ENCODE data around the gene ACTL10. TPM values are rescaled to one million over a fixed set of nuclear protein-coding genes. Genes with fewer than 3 reads are reported as not detected.
"Not testable (repeated sequence)": the region's sequence is repeated elsewhere in the genome, so short reads cannot be mapped to it uniquely, and the experiment has no call there.

ACTL10 gene
- total RNA-seq, 1 donor from 2014 or later = 26.3 TPM

- Histone ChIP-seq H3K27ac (peak overlapping the region; percentile 90 to 93), H3K9me3 (no peaks in the 10 kb centered on the region), H3K27me3 (no peaks in the 10 kb centered on the region), H3K4me1 (peaks cover 11 to 25% of the 10 kb centered on the region in 2 donors), H3K4me3 (no peak overlapping the region), H3K36me3 (no peaks in the 10 kb centered on the region)
- TF ChIP-seq, protein P1, sequence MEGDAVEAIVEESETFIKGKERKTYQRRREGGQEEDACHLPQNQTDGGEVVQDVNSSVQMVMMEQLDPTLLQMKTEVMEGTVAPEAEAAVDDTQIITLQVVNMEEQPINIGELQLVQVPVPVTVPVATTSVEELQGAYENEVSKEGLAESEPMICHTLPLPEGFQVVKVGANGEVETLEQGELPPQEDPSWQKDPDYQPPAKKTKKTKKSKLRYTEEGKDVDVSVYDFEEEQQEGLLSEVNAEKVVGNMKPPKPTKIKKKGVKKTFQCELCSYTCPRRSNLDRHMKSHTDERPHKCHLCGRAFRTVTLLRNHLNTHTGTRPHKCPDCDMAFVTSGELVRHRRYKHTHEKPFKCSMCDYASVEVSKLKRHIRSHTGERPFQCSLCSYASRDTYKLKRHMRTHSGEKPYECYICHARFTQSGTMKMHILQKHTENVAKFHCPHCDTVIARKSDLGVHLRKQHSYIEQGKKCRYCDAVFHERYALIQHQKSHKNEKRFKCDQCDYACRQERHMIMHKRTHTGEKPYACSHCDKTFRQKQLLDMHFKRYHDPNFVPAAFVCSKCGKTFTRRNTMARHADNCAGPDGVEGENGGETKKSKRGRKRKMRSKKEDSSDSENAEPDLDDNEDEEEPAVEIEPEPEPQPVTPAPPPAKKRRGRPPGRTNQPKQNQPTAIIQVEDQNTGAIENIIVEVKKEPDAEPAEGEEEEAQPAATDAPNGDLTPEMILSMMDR (IDR thresholded peaks at IDR 0.05) = no peak
- no peak for DNase-seq (ENCODE audit: low spot score in 2 of 2)
- intact Hi-C loops (cut with DNase I) = no loop called here
These were observed 27.2 kb downstream of the ACTL10 start for GRCh38 chr20:33693741-33694638.

- peaks cover 11 to 25% of the 10 kb centered on the region in 2 donors for H3K4me1 ChIP-seq
- no peaks in the 10 kb centered on the region for H3K36me3 ChIP-seq
- intact Hi-C loops (cut with DNase I) = no loop called here
- DNase-seq (ENCODE audit: low spot score in 2 of 2) = no peak
- H3K9me3 ChIP-seq = no peaks in the 10 kb centered on the region
- no peak overlapping the region for H3K4me3 ChIP-seq
- no peaks in the 10 kb centered on the region for H3K27me3 ChIP-seq
- TF ChIP-seq, protein P1 (IDR thresholded peaks at IDR 0.05) = no peak
- H3K27ac ChIP-seq = peak overlapping the region; percentile 90 to 93
These were observed 27.9 kb downstream of the ACTL10 start for GRCh38 chr20:33694639-33695012.

DNA sequence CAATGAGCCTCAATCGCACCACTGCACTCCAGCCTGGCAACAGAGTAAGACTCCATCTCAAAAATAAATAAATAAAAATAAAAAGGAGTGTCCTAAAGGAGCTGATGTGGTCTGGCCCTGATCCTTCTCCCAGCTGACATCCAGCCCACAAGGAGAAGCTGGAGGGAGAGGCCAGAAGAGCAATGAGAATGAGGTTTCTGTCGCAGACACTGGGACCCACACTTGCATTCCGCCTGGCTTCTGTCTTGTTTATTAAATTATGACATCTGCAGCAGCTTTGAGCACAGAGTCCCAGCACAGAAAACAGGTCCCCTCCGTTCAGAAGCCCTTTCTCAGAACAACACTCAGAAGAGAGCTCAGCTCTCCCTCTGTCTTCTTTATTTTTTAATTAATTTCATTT is 29.7 kb downstream of the ACTL10 start:
- no peak for DNase-seq (ENCODE audit: low spot score in 2 of 2)
- Histone ChIP-seq H3K27ac (peak overlapping the region in 1 of 2 donors; percentile 77), H3K4me3 (no peak overlapping the region), H3K36me3 (no peaks in the 10 kb centered on the region), H3K9me3 (no peaks in the 10 kb centered on the region), H3K4me1 (peaks cover 11 to 25% of the 10 kb centered on the region in 2 donors), H3K27me3 (no peaks in the 10 kb centered on the region)
- TF ChIP-seq, protein P1 (IDR thresholded peaks at IDR 0.05) = no peak
- intact Hi-C loops (cut with DNase I) = no loop called here

- H3K27ac ChIP-seq = peak overlapping the region in 1 of 2 donors; percentile 77
- TF ChIP-seq, protein P1 (IDR thresholded peaks at IDR 0.05) = no peak
- no peak overlapping the region for H3K4me3 ChIP-seq
- H3K9me3 ChIP-seq = no peaks in the 10 kb centered on the region
- DNase-seq (ENCODE audit: low spot score in 2 of 2) = peak in 1 of 2 donors; percentile 86
- no peaks in the 10 kb centered on the region for H3K36me3 ChIP-seq
- intact Hi-C loops (cut with DNase I) = no loop called here
- peaks cover 11 to 25% of the 10 kb centered on the region in 2 donors for H3K4me1 ChIP-seq
- no peaks in the 10 kb centered on the region for H3K27me3 ChIP-seq
These were observed 30.4 kb downstream of the ACTL10 start for GRCh38 chr20:33697129-33697528.

DNA sequence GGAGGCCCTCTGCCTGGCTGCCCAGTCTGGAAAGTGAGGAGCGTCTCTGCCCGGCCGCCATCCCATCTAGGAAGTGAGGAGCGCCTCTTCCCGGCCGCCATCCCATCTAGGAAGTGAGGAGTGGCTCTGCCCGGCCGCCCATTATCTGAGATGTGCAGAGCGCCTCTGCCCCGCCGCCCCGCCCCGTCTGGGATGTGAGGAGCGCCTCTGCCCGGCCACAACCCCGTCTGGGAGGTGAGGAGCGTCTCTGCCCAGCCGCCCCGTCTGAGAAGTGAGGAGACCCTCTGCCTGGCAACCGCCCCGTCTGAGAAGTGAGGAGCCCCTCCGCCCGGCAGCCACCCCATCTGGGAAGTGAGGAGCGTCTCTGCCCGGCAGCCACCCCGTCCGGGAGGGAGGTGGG is 32.2 kb downstream of the ACTL10 start:
- H3K4me3 ChIP-seq; DNase-seq (ENCODE audit: low spot score in 2 of 2); H3K27me3 ChIP-seq; H3K9me3 ChIP-seq; H3K36me3 ChIP-seq; H3K27ac ChIP-seq; intact Hi-C loops (cut with DNase I): not testable (repeated sequence)
- peaks cover 7 to 21% of the 10 kb centered on the region in 2 donors for H3K4me1 ChIP-seq

- H3K9me3 ChIP-seq; H3K27me3 ChIP-seq; DNase-seq (ENCODE audit: low spot score in 2 of 2); H3K27ac ChIP-seq; intact Hi-C loops (cut with DNase I); H3K4me1 ChIP-seq; H3K4me3 ChIP-seq; H3K36me3 ChIP-seq: not testable (repeated sequence)
These were observed 34.1 kb downstream of the ACTL10 start for GRCh38 chr20:33700696-33701441.

Measured in ascending aorta (tissue), 2 donors.